ENCODE results near the gene DCUN1D1. TPM values are rescaled to one million over a fixed set of nuclear protein-coding genes. Genes with fewer than 3 reads are reported as not detected.

The DCUN1D1 gene
- total RNA-seq, 2 donors from 2014 or later, result 13.4 to 26.6 TPM

DNA sequence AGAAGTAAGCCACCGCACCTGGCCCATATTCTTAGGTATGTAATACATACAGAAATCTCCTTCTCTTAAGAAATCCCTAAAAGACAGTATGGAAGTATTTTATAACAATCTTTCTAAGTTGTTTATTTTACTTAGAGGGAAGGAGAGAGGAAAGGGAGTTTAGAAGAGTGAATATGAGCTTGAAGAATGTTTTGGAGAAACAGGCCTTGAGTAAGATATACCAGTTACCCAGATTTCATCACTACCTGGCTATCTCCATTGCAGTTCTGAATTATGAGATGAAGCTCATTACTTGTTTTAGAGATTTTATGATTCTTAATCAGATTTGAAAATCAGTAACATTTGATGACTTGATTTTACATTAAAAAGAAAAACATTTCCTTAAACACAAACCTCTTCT is 71.9 kb downstream of the DCUN1D1 start:
- TF ChIP-seq, protein P1, sequence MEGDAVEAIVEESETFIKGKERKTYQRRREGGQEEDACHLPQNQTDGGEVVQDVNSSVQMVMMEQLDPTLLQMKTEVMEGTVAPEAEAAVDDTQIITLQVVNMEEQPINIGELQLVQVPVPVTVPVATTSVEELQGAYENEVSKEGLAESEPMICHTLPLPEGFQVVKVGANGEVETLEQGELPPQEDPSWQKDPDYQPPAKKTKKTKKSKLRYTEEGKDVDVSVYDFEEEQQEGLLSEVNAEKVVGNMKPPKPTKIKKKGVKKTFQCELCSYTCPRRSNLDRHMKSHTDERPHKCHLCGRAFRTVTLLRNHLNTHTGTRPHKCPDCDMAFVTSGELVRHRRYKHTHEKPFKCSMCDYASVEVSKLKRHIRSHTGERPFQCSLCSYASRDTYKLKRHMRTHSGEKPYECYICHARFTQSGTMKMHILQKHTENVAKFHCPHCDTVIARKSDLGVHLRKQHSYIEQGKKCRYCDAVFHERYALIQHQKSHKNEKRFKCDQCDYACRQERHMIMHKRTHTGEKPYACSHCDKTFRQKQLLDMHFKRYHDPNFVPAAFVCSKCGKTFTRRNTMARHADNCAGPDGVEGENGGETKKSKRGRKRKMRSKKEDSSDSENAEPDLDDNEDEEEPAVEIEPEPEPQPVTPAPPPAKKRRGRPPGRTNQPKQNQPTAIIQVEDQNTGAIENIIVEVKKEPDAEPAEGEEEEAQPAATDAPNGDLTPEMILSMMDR (IDR thresholded peaks at IDR 0.05), result no peak
- DNase-seq (ENCODE audit: low spot score) (no peak), ATAC-seq (ENCODE audit: insufficient number of reproducible peaks, low FRiP score, low read depth) (no peak)
- Histone ChIP-seq H3K9me3 (no peaks in the 10 kb centered on the region), H3K27ac (no peak overlapping the region), H3K4me3 (no peak overlapping the region), H3K27me3 (replicated peaks; ENCODE audit: insufficient read depth) (no peaks in the 10 kb centered on the region), H3K4me1 (ENCODE audit: control insufficient read depth in 1 of 2, low read depth in 2 of 2) (no peaks in the 10 kb centered on the region), H3K36me3 (no peaks in the 10 kb centered on the region)

DNA sequence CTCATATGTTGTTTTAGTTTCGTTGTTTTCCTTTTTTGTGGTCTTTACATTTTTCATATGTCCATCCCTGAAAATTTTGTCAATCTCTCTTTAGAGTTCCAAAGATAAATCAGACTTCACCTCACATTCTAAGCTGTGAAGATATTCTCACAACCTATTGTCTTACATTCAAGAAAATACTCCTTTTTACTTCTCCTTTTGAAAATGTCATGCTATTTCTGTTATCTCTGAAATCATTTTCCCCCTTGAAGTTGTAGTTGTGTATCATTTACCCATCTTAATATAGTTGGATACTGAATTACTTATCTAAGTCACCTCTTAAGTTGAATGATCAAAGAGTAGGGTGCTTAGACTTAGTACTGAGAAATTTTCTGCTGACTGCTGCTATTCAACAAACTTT is 74.3 kb downstream of the DCUN1D1 start:
- Histone ChIP-seq H3K27me3 (replicated peaks; ENCODE audit: insufficient read depth) (no peaks in the 10 kb centered on the region), H3K4me1 (ENCODE audit: control insufficient read depth in 1 of 2, low read depth in 2 of 2) (no peaks in the 10 kb centered on the region), H3K4me3 (no peak overlapping the region), H3K36me3 (no peaks in the 10 kb centered on the region), H3K9me3 (no peaks in the 10 kb centered on the region), H3K27ac (no peak overlapping the region)
- ATAC-seq (ENCODE audit: insufficient number of reproducible peaks, low FRiP score, low read depth) (no peak), DNase-seq (ENCODE audit: low spot score) (no peak)
- TF ChIP-seq, protein P1 (IDR thresholded peaks at IDR 0.05), result no peak

DNA sequence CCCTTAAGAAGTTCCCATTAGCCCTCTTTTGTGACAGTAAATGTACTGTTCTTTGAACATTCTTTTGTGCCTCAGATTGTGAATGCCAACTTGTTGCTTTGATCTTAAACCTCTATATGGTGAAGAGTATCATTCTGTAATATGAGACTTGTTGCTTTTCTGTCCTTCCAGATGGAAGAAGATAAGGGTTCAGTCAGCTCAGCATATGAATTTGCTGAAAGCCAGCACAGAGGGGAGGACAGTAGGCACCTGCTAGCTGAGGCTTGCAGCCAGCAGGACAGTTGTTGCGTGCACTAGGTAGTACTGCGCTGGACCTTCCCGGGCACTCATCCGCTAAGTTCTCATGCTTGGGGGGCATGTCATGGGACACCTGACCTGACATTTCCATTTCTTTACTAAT is 74.7 kb downstream of the DCUN1D1 start:
- no peak for ATAC-seq (ENCODE audit: insufficient number of reproducible peaks, low FRiP score, low read depth)
- no peaks in the 10 kb centered on the region for H3K9me3 ChIP-seq
- TF ChIP-seq, protein P1 (IDR thresholded peaks at IDR 0.05), result no peak
- no peak overlapping the region for H3K4me3 ChIP-seq
- DNase-seq (ENCODE audit: low spot score), result no peak
- no peaks in the 10 kb centered on the region for H3K36me3 ChIP-seq
- H3K27ac ChIP-seq, result no peak overlapping the region
- no peaks in the 10 kb centered on the region for H3K4me1 ChIP-seq (ENCODE audit: control insufficient read depth in 1 of 2, low read depth in 2 of 2)
- no peaks in the 10 kb centered on the region for H3K27me3 ChIP-seq (replicated peaks; ENCODE audit: insufficient read depth)

GRCh38 chr3:182904164-182904563 is 76.2 kb downstream of the DCUN1D1 start:
- Histone ChIP-seq H3K36me3 (no peaks in the 10 kb centered on the region), H3K27ac (no peak overlapping the region), H3K27me3 (replicated peaks; ENCODE audit: insufficient read depth) (no peaks in the 10 kb centered on the region), H3K4me1 (ENCODE audit: control insufficient read depth in 1 of 2, low read depth in 2 of 2) (no peaks in the 10 kb centered on the region), H3K9me3 (no peaks in the 10 kb centered on the region), H3K4me3 (no peak overlapping the region)
- no peak for ATAC-seq (ENCODE audit: insufficient number of reproducible peaks, low FRiP score, low read depth)
- TF ChIP-seq, protein P1 (IDR thresholded peaks at IDR 0.05), result no peak
- no peak for DNase-seq (ENCODE audit: low spot score)

DNA sequence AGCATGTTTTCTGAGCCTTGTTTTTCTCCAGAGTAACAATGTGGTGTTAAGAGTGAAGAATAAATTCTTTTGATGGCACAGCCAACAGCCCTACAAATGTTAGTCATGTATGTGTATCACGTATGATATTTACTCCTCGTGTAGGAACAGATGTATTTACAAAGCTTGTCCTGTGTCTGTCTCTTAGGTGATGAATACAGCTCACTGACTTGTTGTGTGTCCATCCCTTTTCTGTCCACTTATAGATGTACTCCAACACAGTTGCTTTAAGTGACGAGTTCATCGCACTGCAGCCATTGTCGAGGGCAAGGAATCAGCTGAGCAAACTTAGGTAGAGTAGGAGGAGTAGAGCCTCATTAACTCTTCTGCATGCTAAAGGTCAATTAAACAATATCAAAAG is 78.1 kb downstream of the DCUN1D1 start:
- TF ChIP-seq, protein P1 (IDR thresholded peaks at IDR 0.05), result no peak

More for the DNA sequence above, 78.1 kb downstream of the DCUN1D1 start:
- Histone ChIP-seq H3K36me3 (no peaks in the 10 kb centered on the region), H3K27me3 (replicated peaks; ENCODE audit: insufficient read depth) (no peaks in the 10 kb centered on the region), H3K9me3 (no peaks in the 10 kb centered on the region), H3K4me3 (no peak overlapping the region), H3K27ac (no peak overlapping the region), H3K4me1 (ENCODE audit: control insufficient read depth in 1 of 2, low read depth in 2 of 2) (no peaks in the 10 kb centered on the region)
- DNase-seq (ENCODE audit: low spot score), result no peak
- ATAC-seq (ENCODE audit: insufficient number of reproducible peaks, low FRiP score, low read depth), result no peak
